Chondrocyte (in vitro differentiated cells): ENCODE results near the gene ELMO3. TPM values are rescaled to one million over a fixed set of nuclear protein-coding genes. Genes with fewer than 3 reads are reported as not detected.
A peak's percentile ranks its signal among the peaks of the same experiment; 100 is the strongest.

Experiments
- DNase-seq: peaks from one replicate; pipeline ENCODE4 v3.0.0; 2021; ENCODE audit warnings: mixed read lengths, low spot score
- H3K27ac Mint-ChIP-seq: one replicate; pipeline ENCODE4 v1.8.0; 2021; ENCODE audit warnings: mild to moderate bottlenecking, moderate library complexity, mixed read lengths; ENCODE audit not compliant: unreplicated experiment
- H3K27me3 Mint-ChIP-seq: 2 replicates; pipeline ENCODE4 v1.8.0; 2021; ENCODE audit warnings: low read depth, mixed read lengths
- H3K36me3 Mint-ChIP-seq: 2 replicates; pipeline ENCODE4 v1.8.0; 2021; ENCODE audit warnings: low read depth, mixed read lengths
- H3K4me1 Mint-ChIP-seq: 2 replicates; pipeline ENCODE4 v1.8.0; 2021; ENCODE audit warnings: low read depth, mild to moderate bottlenecking, mixed read lengths
- H3K4me3 Mint-ChIP-seq: one replicate; pipeline ENCODE4 v1.8.0; 2021; ENCODE audit warnings: mild to moderate bottlenecking, moderate library complexity, mixed read lengths; ENCODE audit not compliant: unreplicated experiment
- H3K9me3 Mint-ChIP-seq: 2 replicates; pipeline ENCODE4 v1.8.0; 2021; ENCODE audit warnings: low read depth, mixed read lengths
- CTCF ChIP-seq: fragments of 200-600 bp; sonication (generic); IDR thresholded peaks from 2 replicates; pipeline ENCODE4 v1.5.0; 2021; ENCODE audit warnings: antibody characterized with exemption, mild to moderate bottlenecking, moderate library complexity
- microRNA-seq: library from miRNA; unstranded; fragments of <30 nt; microRNA quantifications from one replicate; pipeline ENCODE4 v1.2.0, GENCODE V29; 2020; ENCODE audit warnings: borderline number of aligned reads
- total RNA-seq: library from RNA; stranded (reverse); gene quantifications from 3 replicates; pipeline ENCODE4 v1.2.1, GENCODE V29; 2021

ELMO3 gene
- total RNA-seq, 1 donor from 2014 or later: 1.1 TPM

GRCh38 chr16:67249178-67250044, 50.5 kb downstream of the ELMO3 start:
- no peaks in the 10 kb centered on the region for H3K36me3 Mint-ChIP-seq
- H3K4me3 Mint-ChIP-seq: peak overlapping the region; percentile 70
- H3K27me3 Mint-ChIP-seq: no peaks in the 10 kb centered on the region
- H3K9me3 Mint-ChIP-seq: no peaks in the 10 kb centered on the region
- H3K27ac Mint-ChIP-seq: peak overlapping the region; percentile 27
- TF ChIP-seq CTCF: no peak
- DNase-seq: peak; percentile 58
- peaks cover 34% of the 10 kb centered on the region for H3K4me1 Mint-ChIP-seq

GRCh38 chr16:67250045-67250327, 51.1 kb downstream of the ELMO3 start:
- Mint-ChIP-seq H3K27ac (no peak overlapping the region), H3K9me3 (no peaks in the 10 kb centered on the region), H3K36me3 (no peaks in the 10 kb centered on the region), H3K4me3 (peak overlapping the region; percentile 70), H3K4me1 (peaks cover 29% of the 10 kb centered on the region), H3K27me3 (no peaks in the 10 kb centered on the region)
- no peak for TF ChIP-seq CTCF
- peak; percentile 39 for DNase-seq

- H3K4me1 Mint-ChIP-seq: peaks cover 15% of the 10 kb centered on the region
- TF ChIP-seq CTCF: no peak
- H3K27ac Mint-ChIP-seq: no peak overlapping the region
- H3K4me3 Mint-ChIP-seq: no peak overlapping the region
- H3K27me3 Mint-ChIP-seq: no peaks in the 10 kb centered on the region
- no peaks in the 10 kb centered on the region for H3K9me3 Mint-ChIP-seq
- peaks cover 7% of the 10 kb centered on the region for H3K36me3 Mint-ChIP-seq
- peak; percentile 57 for DNase-seq
Measured at GRCh38 chr16:67252609-67253497, 53.9 kb downstream of the ELMO3 start.

Small RNA genes lying within 50 kb of the gene (microRNA-seq; reads per million reads assigned to microRNA genes)
- 260 reads per million, percentile 68 among the genes with 10 or more reads in this experiment for gene MIR328

Other genes starting within 250 kb of the ELMO3 start
- 0.12 to 0.75 TPM (median 0.13 TPM) in 3 replicates for gene CES3, start 237.9 kb upstream of the ELMO3 start, total RNA-seq
- 1.6 to 6.6 TPM (median 2.6 TPM) in 3 replicates for gene CES4A, start 210.5 kb upstream of the ELMO3 start, total RNA-seq
- 56.6 to 62.7 TPM (median 61.3 TPM) in 3 replicates for gene CBFB, start 170.0 kb upstream of the ELMO3 start, total RNA-seq
- 14.0 to 18.2 TPM (median 14.9 TPM) in 3 replicates for gene PHAF1, start 89.2 kb upstream of the ELMO3 start, total RNA-seq
- gene B3GNT9, start 48.1 kb upstream of the ELMO3 start, total RNA-seq: 39.9 to 64.4 TPM (median 41.4 TPM) in 3 replicates
- 16.6 to 20.0 TPM (median 19.1 TPM) in 3 replicates for gene TRADD, start 39.2 kb upstream of the ELMO3 start, total RNA-seq
- gene FBXL8, start 39.2 kb upstream of the ELMO3 start, total RNA-seq: 14.6 to 17.5 TPM (median 16.0 TPM) in 3 replicates
- 11.6 to 19.0 TPM (median 15.7 TPM) in 3 replicates for gene HSF4, start 34.4 kb upstream of the ELMO3 start, total RNA-seq
- gene NOL3, start 28.6 kb upstream of the ELMO3 start, total RNA-seq: 21.9 to 34.6 TPM (median 31.2 TPM) in 3 replicates
- gene MATCAP1, start 15.2 kb upstream of the ELMO3 start, total RNA-seq: 28.0 to 45.0 TPM (median 29.9 TPM) in 3 replicates
- gene EXOC3L1, start 9.0 kb upstream of the ELMO3 start, total RNA-seq: not detected in 3 replicates
- 31.9 to 41.0 TPM (median 33.4 TPM) in 3 replicates for gene E2F4, start 7.0 kb upstream of the ELMO3 start, total RNA-seq
- 41.7 to 55.7 TPM (median 43.2 TPM) in 3 replicates for gene TMEM208, start 28.0 kb downstream of the ELMO3 start, total RNA-seq
- 32.9 to 50.1 TPM (median 35.6 TPM) in 3 replicates for gene FHOD1, start 48.4 kb downstream of the ELMO3 start, total RNA-seq
- gene SLC9A5, start 49.8 kb downstream of the ELMO3 start, total RNA-seq: 3.0 to 5.6 TPM (median 3.4 TPM) in 3 replicates
- 17.5 to 22.4 TPM (median 18.9 TPM) in 3 replicates for gene PLEKHG4, start 80.4 kb downstream of the ELMO3 start, total RNA-seq
- gene KCTD19, start 127.6 kb downstream of the ELMO3 start, total RNA-seq: not detected in 3 replicates
- 0.20 TPM in 1 of 3 replicates, not detected in the others for gene LRRC36, start 127.7 kb downstream of the ELMO3 start, total RNA-seq
- gene TPPP3, start 194.4 kb downstream of the ELMO3 start, total RNA-seq: 2.7 to 3.6 TPM (median 3.3 TPM) in 3 replicates
- gene ZDHHC1, start 217.3 kb downstream of the ELMO3 start, total RNA-seq: 11.8 to 15.0 TPM (median 12.2 TPM) in 3 replicates
- 0.20 to 0.77 TPM in 2 of 3 replicates, not detected in the other for gene HSD11B2, start 232.0 kb downstream of the ELMO3 start, total RNA-seq